ENCODE results near the gene NIPBL. TPM values are rescaled to one million over a fixed set of nuclear protein-coding genes. Genes with fewer than 3 reads are reported as not detected.

NIPBL gene
- total RNA-seq, 2 donors from 2014 or later: 29.8 to 38.9 TPM

DNA sequence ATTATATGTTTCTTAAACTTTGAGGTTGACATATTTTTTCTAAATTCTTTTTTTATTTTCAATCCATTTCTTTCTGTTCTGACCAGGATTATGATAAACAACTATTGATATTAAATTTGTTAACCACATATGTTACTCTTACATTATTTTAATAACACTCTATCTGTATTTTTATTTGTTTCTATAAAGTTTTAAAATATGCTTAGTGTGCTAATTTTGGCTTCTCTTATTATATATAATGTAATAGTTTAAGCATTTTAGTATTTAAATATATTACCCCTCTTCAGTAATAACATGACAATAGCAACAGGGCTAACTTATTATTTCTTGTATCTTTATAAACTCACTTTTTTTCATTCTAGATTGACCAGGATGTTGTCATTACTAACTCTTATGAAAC is 137.8 kb downstream of the NIPBL start:
- no peak overlapping the region for H3K27ac ChIP-seq
- H3K4me1 ChIP-seq: no peaks in the 10 kb centered on the region
- TF ChIP-seq, protein P1, sequence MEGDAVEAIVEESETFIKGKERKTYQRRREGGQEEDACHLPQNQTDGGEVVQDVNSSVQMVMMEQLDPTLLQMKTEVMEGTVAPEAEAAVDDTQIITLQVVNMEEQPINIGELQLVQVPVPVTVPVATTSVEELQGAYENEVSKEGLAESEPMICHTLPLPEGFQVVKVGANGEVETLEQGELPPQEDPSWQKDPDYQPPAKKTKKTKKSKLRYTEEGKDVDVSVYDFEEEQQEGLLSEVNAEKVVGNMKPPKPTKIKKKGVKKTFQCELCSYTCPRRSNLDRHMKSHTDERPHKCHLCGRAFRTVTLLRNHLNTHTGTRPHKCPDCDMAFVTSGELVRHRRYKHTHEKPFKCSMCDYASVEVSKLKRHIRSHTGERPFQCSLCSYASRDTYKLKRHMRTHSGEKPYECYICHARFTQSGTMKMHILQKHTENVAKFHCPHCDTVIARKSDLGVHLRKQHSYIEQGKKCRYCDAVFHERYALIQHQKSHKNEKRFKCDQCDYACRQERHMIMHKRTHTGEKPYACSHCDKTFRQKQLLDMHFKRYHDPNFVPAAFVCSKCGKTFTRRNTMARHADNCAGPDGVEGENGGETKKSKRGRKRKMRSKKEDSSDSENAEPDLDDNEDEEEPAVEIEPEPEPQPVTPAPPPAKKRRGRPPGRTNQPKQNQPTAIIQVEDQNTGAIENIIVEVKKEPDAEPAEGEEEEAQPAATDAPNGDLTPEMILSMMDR (IDR thresholded peaks at IDR 0.05): no peak
- no peak for TF ChIP-seq POLR2A (IDR thresholded peaks at IDR 0.05)
- no peaks in the 10 kb centered on the region for H3K27me3 ChIP-seq
- H3K9me3 ChIP-seq: no peaks in the 10 kb centered on the region
- H3K4me3 ChIP-seq: no peak overlapping the region
- no peak for DNase-seq
- peaks cover 5 to 34% of the 10 kb centered on the region in 2 donors for H3K36me3 ChIP-seq (replicated peaks in 1 of 2; ENCODE audit: insufficient read depth in 1 of 2, low read depth in 2 of 2)
- intact Hi-C loops (cut with DNase I): no loop called here
- no peak for ATAC-seq

DNA sequence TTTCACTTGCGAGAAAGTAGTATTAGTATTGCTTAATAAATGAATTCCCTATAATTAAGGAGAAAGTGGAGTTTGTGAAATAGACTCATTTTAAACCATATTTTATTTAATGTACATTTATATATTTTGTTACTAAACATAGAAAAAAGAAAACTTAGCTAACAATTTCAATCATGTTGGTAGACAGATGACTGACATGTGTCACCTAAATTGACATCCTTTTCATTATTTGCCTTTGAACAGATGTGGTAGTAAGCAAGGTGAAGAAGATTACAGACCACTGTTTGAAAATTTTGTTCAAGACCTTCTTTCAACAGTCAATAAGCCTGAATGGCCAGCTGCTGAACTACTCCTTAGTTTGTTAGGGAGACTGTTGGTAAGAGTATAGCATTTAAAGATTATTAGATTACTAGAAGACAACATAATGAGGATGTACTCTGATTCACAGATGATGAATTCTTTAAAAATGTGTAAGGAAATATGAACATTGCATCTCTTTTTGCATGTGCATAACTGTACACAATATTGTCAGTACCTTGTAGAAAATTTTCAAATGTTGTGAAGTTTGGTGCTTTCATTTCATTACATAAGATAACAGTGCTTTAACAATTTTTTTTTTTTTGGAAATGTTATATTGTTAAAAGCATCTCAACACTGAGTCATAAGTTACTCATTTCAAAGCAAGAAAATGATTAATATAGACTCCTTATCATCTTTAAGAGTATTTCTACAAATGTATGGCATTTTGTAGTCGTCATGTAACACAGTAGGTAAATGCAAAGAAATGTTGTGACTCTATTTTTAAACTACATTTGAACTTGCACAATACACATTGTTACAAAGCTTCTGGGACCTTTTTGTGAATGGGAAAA is 139.5 kb downstream of the NIPBL start:
- TF ChIP-seq, protein P1 (IDR thresholded peaks at IDR 0.05): no peak
- TF ChIP-seq POLR2A (IDR thresholded peaks at IDR 0.05): no peak
- Histone ChIP-seq H3K27me3 (no peaks in the 10 kb centered on the region), H3K27ac (no peak overlapping the region), H3K36me3 (replicated peaks in 1 of 2; ENCODE audit: insufficient read depth in 1 of 2, low read depth in 2 of 2) (peaks cover 8 to 28% of the 10 kb centered on the region in 2 donors), H3K4me1 (no peaks in the 10 kb centered on the region), H3K9me3 (no peaks in the 10 kb centered on the region), H3K4me3 (no peak overlapping the region)
- intact Hi-C loops (cut with DNase I): no loop called here
- WGBS, 2 donors: 92 to 95% methylated on average over 2 of the region's 2 CpGs
- no peak for ATAC-seq
- DNase-seq: no peak

DNA sequence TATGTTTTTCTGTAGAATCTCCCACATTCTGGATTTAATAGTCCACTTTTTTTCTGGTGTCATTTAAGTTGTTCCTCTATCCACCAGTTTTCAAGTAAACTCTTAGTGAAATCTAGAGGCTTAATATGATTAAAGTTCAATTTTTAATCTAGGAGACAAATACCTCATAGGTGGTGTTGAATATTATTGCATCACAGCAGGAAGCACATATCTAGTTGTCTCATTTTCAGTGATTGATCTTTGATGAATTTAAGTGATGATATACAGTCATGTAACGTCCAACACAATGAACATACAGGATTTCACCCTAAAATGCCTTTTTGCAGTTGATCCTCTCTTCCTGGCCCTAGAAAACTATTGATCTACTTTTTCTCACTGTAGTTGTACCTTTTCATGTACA is 152.3 kb downstream of the NIPBL start:
- DNase-seq: no peak
- H3K4me3 ChIP-seq: no peak overlapping the region
- 80% methylated on average over 1 of the region's 1 CpG for WGBS, 2 donors
- no peak overlapping the region for H3K27ac ChIP-seq
- H3K36me3 ChIP-seq (replicated peaks in 1 of 2; ENCODE audit: insufficient read depth in 1 of 2, low read depth in 2 of 2): peaks cover 5 to 18% of the 10 kb centered on the region in 2 donors
- H3K9me3 ChIP-seq: no peaks in the 10 kb centered on the region
- H3K4me1 ChIP-seq: no peaks in the 10 kb centered on the region
- intact Hi-C loops (cut with DNase I): no loop called here
- no peak for ATAC-seq
- no peaks in the 10 kb centered on the region for H3K27me3 ChIP-seq
- TF ChIP-seq, protein P1 (IDR thresholded peaks at IDR 0.05): no peak
- TF ChIP-seq POLR2A (IDR thresholded peaks at IDR 0.05): no peak

DNA sequence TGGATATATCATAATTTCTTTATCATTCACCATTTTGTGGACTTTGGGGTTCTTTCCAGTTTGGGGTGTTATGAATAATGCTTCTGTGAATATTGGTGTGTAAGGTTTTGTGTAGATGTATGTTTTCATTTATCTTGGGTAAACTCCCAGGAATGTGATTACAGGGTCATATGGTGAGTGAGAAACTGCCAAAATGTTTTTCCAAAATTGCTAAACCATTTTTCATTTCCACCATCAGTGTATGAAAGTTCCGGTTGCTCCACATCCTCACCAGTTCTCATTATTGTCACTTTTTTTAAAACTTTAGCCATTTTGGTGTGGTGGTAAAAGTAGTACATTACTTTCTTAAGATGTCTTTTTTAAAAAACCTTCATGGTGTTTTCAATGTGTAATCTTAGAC is 152.9 kb downstream of the NIPBL start:
- H3K9me3 ChIP-seq: no peaks in the 10 kb centered on the region
- no peak for DNase-seq
- H3K27me3 ChIP-seq: no peaks in the 10 kb centered on the region
- no peaks in the 10 kb centered on the region for H3K4me1 ChIP-seq
- TF ChIP-seq POLR2A (IDR thresholded peaks at IDR 0.05): no peak
- TF ChIP-seq, protein P1 (IDR thresholded peaks at IDR 0.05): no peak
- H3K36me3 ChIP-seq (replicated peaks in 1 of 2; ENCODE audit: insufficient read depth in 1 of 2, low read depth in 2 of 2): peaks cover 5 to 16% of the 10 kb centered on the region in 2 donors
- intact Hi-C loops (cut with DNase I): no loop called here
- H3K4me3 ChIP-seq: no peak overlapping the region
- no peak for ATAC-seq
- 96 to 98% methylated on average over 1 of the region's 1 CpG for WGBS, 2 donors
- no peak overlapping the region for H3K27ac ChIP-seq

DNA sequence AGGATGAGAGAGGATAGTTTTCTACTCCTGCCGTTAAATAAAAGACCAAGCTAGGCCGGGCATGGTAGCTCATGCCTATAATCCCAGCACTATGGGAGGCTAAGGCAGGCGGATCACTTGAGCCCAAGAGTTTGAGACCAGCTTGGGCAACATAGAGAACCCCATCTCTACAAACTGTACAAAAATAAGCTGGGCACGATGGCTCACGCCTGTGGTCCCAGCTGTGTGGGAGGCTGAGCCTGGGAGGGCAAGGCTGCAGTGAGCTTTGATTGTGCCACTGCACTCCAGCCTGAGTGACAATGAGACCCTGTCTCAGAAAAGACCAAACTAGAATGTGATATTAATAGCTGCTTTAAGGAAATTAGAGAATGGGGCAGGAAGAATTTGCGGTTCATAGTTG is 158.4 kb downstream of the NIPBL start:
- no peak for ATAC-seq
- no peak overlapping the region for H3K4me3 ChIP-seq
- 93 to 98% methylated on average over 6 of the region's 6 CpGs for WGBS, 2 donors
- no peak for DNase-seq
- H3K27me3 ChIP-seq: no peaks in the 10 kb centered on the region
- TF ChIP-seq, protein P1 (IDR thresholded peaks at IDR 0.05): no peak
- no peak for TF ChIP-seq POLR2A (IDR thresholded peaks at IDR 0.05)
- intact Hi-C loops (cut with DNase I): no loop called here
- H3K9me3 ChIP-seq: no peaks in the 10 kb centered on the region
- no peaks in the 10 kb centered on the region for H3K4me1 ChIP-seq
- H3K36me3 ChIP-seq (replicated peaks in 1 of 2; ENCODE audit: insufficient read depth in 1 of 2, low read depth in 2 of 2): peaks cover 0 to 4% of the 10 kb centered on the region in 2 donors
- H3K27ac ChIP-seq: no peak overlapping the region

Data from body of pancreas (tissue), 4 donors.